ENCODE results near the gene ALS2CL. TPM values are rescaled to one million over a fixed set of nuclear protein-coding genes. Genes with fewer than 3 reads are reported as not detected.

ALS2CL gene
- total and polyA plus RNA-seq, 2 donors: 4.3 to 22.4 TPM

GRCh38 chr3:46659285-46659684 is 34.2 kb downstream of the ALS2CL start:
- 98% methylated on average over 8 of the region's 8 CpGs for WGBS
- Histone ChIP-seq H3K27ac (ENCODE audit: low read depth in 1 of 2, low read length in 1 of 2) (no peak overlapping the region), H3K36me3 (ENCODE audit: control insufficient read depth in 2 of 2, insufficient read depth in 2 of 2, low read length in 1 of 2) (no peaks in the 10 kb centered on the region), H3K4me1 (ENCODE audit: control insufficient read depth in 2 of 2, insufficient read depth in 2 of 2, low read length in 2 of 2) (peaks cover 0 to 8% of the 10 kb centered on the region in 2 donors), H3K27me3 (ENCODE audit: control insufficient read depth in 2 of 2, insufficient read depth in 1 of 2, low read length in 1 of 2) (peaks cover 0 to 8% of the 10 kb centered on the region in 2 donors), H3K9me3 (ENCODE audit: control insufficient read depth in 2 of 2, insufficient read depth in 1 of 2, low read length in 1 of 2) (no peaks in the 10 kb centered on the region), H3K4me3 (ENCODE audit: low read length in 2 of 2) (no peak overlapping the region)
- no peak for DNase-seq (ENCODE audit: low read depth in 6 of 9, low spot score in 9 of 9)

DNA sequence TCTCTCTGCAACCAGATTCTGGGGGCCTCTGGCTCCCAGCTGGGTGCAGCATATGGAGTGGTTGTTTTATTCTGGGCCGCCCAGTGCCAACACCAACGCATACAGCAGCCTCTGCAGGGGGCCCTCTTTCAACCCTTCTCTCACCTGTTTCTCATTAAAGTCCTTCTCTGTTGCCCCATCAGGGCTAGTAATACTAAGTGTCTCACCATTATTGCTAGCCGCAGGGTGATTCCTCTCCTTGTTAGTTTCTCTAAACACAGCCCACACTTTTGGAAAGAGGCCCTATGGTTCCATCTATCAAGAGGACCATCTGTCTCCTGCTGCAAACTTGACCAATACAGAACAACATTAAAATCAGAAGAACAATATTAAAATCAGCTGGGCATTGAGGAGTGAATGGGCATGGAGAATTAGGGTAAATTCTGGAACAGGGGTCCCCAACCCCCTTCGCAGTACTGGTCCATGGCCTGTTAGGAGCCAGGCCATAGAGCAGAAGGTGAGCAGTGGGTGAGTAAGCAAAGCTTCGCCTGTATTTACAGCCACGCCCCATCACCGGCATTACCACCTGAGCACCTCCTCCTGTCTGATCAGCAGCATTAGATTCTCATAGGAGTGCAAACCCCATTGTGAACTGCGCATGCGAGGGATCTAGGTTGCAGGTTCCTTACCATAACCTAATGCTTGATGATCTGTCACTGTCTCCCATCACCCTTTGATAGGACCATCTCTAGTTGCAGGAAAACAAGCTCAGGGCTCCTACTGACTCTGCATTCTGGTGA is 36.5 kb downstream of the ALS2CL start:
- Histone ChIP-seq H3K4me1 (ENCODE audit: control insufficient read depth in 2 of 2, insufficient read depth in 2 of 2, low read length in 2 of 2) (peaks cover 0 to under 1% of the 10 kb centered on the region in 2 donors), H3K9me3 (ENCODE audit: control insufficient read depth in 2 of 2, insufficient read depth in 1 of 2, low read length in 1 of 2) (no peaks in the 10 kb centered on the region), H3K36me3 (ENCODE audit: control insufficient read depth in 2 of 2, insufficient read depth in 2 of 2, low read length in 1 of 2) (no peaks in the 10 kb centered on the region), H3K27me3 (ENCODE audit: control insufficient read depth in 2 of 2, insufficient read depth in 1 of 2, low read length in 1 of 2) (peaks cover 0 to 2% of the 10 kb centered on the region in 2 donors), H3K27ac (ENCODE audit: low read depth in 1 of 2, low read length in 1 of 2) (no peak overlapping the region), H3K4me3 (ENCODE audit: low read length in 2 of 2) (no peak overlapping the region)
- no peak for DNase-seq (ENCODE audit: low read depth in 6 of 9, low spot score in 9 of 9)
- 97% methylated on average over 9 of the region's 9 CpGs for WGBS

- no peak overlapping the region for H3K27ac ChIP-seq (ENCODE audit: low read depth in 1 of 2, low read length in 1 of 2)
- H3K36me3 ChIP-seq (ENCODE audit: control insufficient read depth in 2 of 2, insufficient read depth in 2 of 2, low read length in 1 of 2): no peaks in the 10 kb centered on the region
- no peaks in the 10 kb centered on the region for H3K9me3 ChIP-seq (ENCODE audit: control insufficient read depth in 2 of 2, insufficient read depth in 1 of 2, low read length in 1 of 2)
- WGBS: 95% methylated on average over 6 of the region's 6 CpGs
- H3K4me1 ChIP-seq (ENCODE audit: control insufficient read depth in 2 of 2, insufficient read depth in 2 of 2, low read length in 2 of 2): no peaks in the 10 kb centered on the region
- no peak overlapping the region for H3K4me3 ChIP-seq (ENCODE audit: low read length in 2 of 2)
- no peak for DNase-seq (ENCODE audit: low read depth in 6 of 9, low spot score in 9 of 9)
- no peaks in the 10 kb centered on the region for H3K27me3 ChIP-seq (ENCODE audit: control insufficient read depth in 2 of 2, insufficient read depth in 1 of 2, low read length in 1 of 2)
These were observed 38.2 kb downstream of the ALS2CL start for GRCh38 chr3:46655271-46655670.

GRCh38 chr3:46651084-46651483 is 42.4 kb downstream of the ALS2CL start:
- DNase-seq (ENCODE audit: low read depth in 6 of 9, low spot score in 9 of 9): no peak
- WGBS: 81% methylated on average over 1 of the region's 1 CpG
- no peaks in the 10 kb centered on the region for H3K9me3 ChIP-seq (ENCODE audit: control insufficient read depth in 2 of 2, insufficient read depth in 1 of 2, low read length in 1 of 2)
- H3K27ac ChIP-seq (ENCODE audit: low read depth in 1 of 2, low read length in 1 of 2): no peak overlapping the region
- H3K4me1 ChIP-seq (ENCODE audit: control insufficient read depth in 2 of 2, insufficient read depth in 2 of 2, low read length in 2 of 2): no peaks in the 10 kb centered on the region
- H3K4me3 ChIP-seq (ENCODE audit: low read length in 2 of 2): no peak overlapping the region
- H3K27me3 ChIP-seq (ENCODE audit: control insufficient read depth in 2 of 2, insufficient read depth in 1 of 2, low read length in 1 of 2): no peaks in the 10 kb centered on the region
- no peaks in the 10 kb centered on the region for H3K36me3 ChIP-seq (ENCODE audit: control insufficient read depth in 2 of 2, insufficient read depth in 2 of 2, low read length in 1 of 2)

GRCh38 chr3:46649436-46649835 is 44.0 kb downstream of the ALS2CL start:
- Histone ChIP-seq H3K4me1 (ENCODE audit: control insufficient read depth in 2 of 2, insufficient read depth in 2 of 2, low read length in 2 of 2) (no peaks in the 10 kb centered on the region), H3K27me3 (ENCODE audit: control insufficient read depth in 2 of 2, insufficient read depth in 1 of 2, low read length in 1 of 2) (no peaks in the 10 kb centered on the region), H3K27ac (ENCODE audit: low read depth in 1 of 2, low read length in 1 of 2) (no peak overlapping the region), H3K4me3 (ENCODE audit: low read length in 2 of 2) (no peak overlapping the region), H3K36me3 (ENCODE audit: control insufficient read depth in 2 of 2, insufficient read depth in 2 of 2, low read length in 1 of 2) (no peaks in the 10 kb centered on the region), H3K9me3 (ENCODE audit: control insufficient read depth in 2 of 2, insufficient read depth in 1 of 2, low read length in 1 of 2) (no peaks in the 10 kb centered on the region)
- DNase-seq (ENCODE audit: low read depth in 6 of 9, low spot score in 9 of 9): no peak
- WGBS: 94% methylated on average over 3 of the region's 3 CpGs

DNA sequence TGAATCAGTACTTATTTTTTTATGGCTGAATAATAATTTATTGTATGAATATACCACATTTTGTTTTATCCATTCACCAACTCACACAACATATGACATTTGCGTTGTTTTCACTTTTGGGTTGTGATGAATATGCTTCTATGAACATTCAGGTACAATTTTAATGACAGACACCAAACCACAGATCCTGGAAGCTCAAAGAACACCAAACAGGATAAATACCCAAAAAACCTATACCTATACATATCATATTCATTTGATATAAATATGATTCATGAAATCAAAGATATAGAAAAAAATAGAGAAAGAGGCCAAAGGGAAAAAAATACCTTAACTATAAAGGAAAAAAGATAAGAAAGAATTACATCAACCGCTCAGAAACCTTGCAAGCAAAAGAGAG is 45.4 kb downstream of the ALS2CL start:
- whole genome bisulfite sequencing: 94% methylated on average over 2 of the region's 2 CpGs
- no peaks in the 10 kb centered on the region for H3K36me3 ChIP-seq (ENCODE audit: control insufficient read depth in 2 of 2, insufficient read depth in 2 of 2, low read length in 1 of 2)
- H3K4me3 ChIP-seq (ENCODE audit: low read length in 2 of 2): no peak overlapping the region
- no peak for DNase-seq (ENCODE audit: low read depth in 6 of 9, low spot score in 9 of 9)
- no peaks in the 10 kb centered on the region for H3K4me1 ChIP-seq (ENCODE audit: control insufficient read depth in 2 of 2, insufficient read depth in 2 of 2, low read length in 2 of 2)
- no peaks in the 10 kb centered on the region for H3K9me3 ChIP-seq (ENCODE audit: control insufficient read depth in 2 of 2, insufficient read depth in 1 of 2, low read length in 1 of 2)
- no peak overlapping the region for H3K27ac ChIP-seq (ENCODE audit: low read depth in 1 of 2, low read length in 1 of 2)
- no peaks in the 10 kb centered on the region for H3K27me3 ChIP-seq (ENCODE audit: control insufficient read depth in 2 of 2, insufficient read depth in 1 of 2, low read length in 1 of 2)

DNA sequence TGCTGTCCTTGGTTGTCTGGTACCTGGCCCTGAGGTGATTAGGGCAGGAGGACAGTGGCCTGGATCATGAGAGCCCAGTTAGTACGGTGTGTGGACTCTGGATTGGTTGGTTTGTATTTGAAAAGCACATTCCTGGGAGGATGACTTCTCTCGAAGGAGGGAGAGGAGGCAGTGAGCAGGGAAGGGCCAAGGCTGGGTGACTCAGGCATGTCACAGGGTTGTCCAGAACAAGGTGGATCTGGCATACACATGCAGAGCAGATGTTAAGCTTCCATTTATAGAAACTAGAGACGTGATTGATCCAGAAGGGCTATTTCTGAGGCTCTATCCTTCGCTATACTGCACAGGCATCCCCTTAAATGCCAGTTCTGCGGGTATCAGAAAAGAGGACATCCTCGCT is 46.8 kb downstream of the ALS2CL start:
- 77% methylated on average over 6 of the region's 6 CpGs for WGBS
- Histone ChIP-seq H3K4me1 (ENCODE audit: control insufficient read depth in 2 of 2, insufficient read depth in 2 of 2, low read length in 2 of 2) (no peaks in the 10 kb centered on the region), H3K36me3 (ENCODE audit: control insufficient read depth in 2 of 2, insufficient read depth in 2 of 2, low read length in 1 of 2) (no peaks in the 10 kb centered on the region), H3K27ac (ENCODE audit: low read depth in 1 of 2, low read length in 1 of 2) (no peak overlapping the region), H3K27me3 (ENCODE audit: control insufficient read depth in 2 of 2, insufficient read depth in 1 of 2, low read length in 1 of 2) (peaks cover 0 to 4% of the 10 kb centered on the region in 2 donors), H3K4me3 (ENCODE audit: low read length in 2 of 2) (no peak overlapping the region), H3K9me3 (ENCODE audit: control insufficient read depth in 2 of 2, insufficient read depth in 1 of 2, low read length in 1 of 2) (no peaks in the 10 kb centered on the region)
- no peak for DNase-seq (ENCODE audit: low read depth in 6 of 9, low spot score in 9 of 9)

GRCh38 chr3:46643701-46644100 is 49.8 kb downstream of the ALS2CL start:
- H3K4me1 ChIP-seq (ENCODE audit: control insufficient read depth in 2 of 2, insufficient read depth in 2 of 2, low read length in 2 of 2): no peaks in the 10 kb centered on the region
- H3K9me3 ChIP-seq (ENCODE audit: control insufficient read depth in 2 of 2, insufficient read depth in 1 of 2, low read length in 1 of 2): peaks cover 0 to 3% of the 10 kb centered on the region in 2 donors
- H3K27me3 ChIP-seq (ENCODE audit: control insufficient read depth in 2 of 2, insufficient read depth in 1 of 2, low read length in 1 of 2): peaks cover 0 to 4% of the 10 kb centered on the region in 2 donors
- no peak overlapping the region for H3K27ac ChIP-seq (ENCODE audit: low read depth in 1 of 2, low read length in 1 of 2)
- H3K36me3 ChIP-seq (ENCODE audit: control insufficient read depth in 2 of 2, insufficient read depth in 2 of 2, low read length in 1 of 2): no peaks in the 10 kb centered on the region
- no peak overlapping the region for H3K4me3 ChIP-seq (ENCODE audit: low read length in 2 of 2)
- WGBS: 91% methylated on average over 1 of the region's 1 CpG
- DNase-seq (ENCODE audit: low read depth in 6 of 9, low spot score in 9 of 9): no peak

- H3K36me3 ChIP-seq (ENCODE audit: control insufficient read depth in 2 of 2, insufficient read depth in 2 of 2, low read length in 1 of 2): no peaks in the 10 kb centered on the region
- DNase-seq (ENCODE audit: low read depth in 6 of 9, low spot score in 9 of 9): no peak
- H3K4me1 ChIP-seq (ENCODE audit: control insufficient read depth in 2 of 2, insufficient read depth in 2 of 2, low read length in 2 of 2): no peaks in the 10 kb centered on the region
- peaks cover 0 to 4% of the 10 kb centered on the region in 2 donors for H3K27me3 ChIP-seq (ENCODE audit: control insufficient read depth in 2 of 2, insufficient read depth in 1 of 2, low read length in 1 of 2)
- H3K27ac ChIP-seq (ENCODE audit: low read depth in 1 of 2, low read length in 1 of 2): no peak overlapping the region
- H3K4me3 ChIP-seq (ENCODE audit: low read length in 2 of 2): no peak overlapping the region
- peaks cover 0 to 3% of the 10 kb centered on the region in 2 donors for H3K9me3 ChIP-seq (ENCODE audit: control insufficient read depth in 2 of 2, insufficient read depth in 1 of 2, low read length in 1 of 2)
- WGBS: 65% methylated on average over 6 of the region's 6 CpGs
These were observed 50.5 kb downstream of the ALS2CL start for GRCh38 chr3:46642971-46643370.
